CD4-positive, alpha-beta T cell (primary cell): Measurements from ENCODE around the gene DAAM1. TPM values are rescaled to one million over a fixed set of nuclear protein-coding genes. Genes with fewer than 3 reads are reported as not detected.

ENCODE experiments used
- ATAC-seq: fragments of 200-7000 bp; cut with Tn5 transposase; one replicate; pipeline ENCODE4 v1.10.0; 2022; ENCODE audit warnings: mild to moderate bottlenecking; ENCODE audit not compliant: poor library complexity
- CTCF ChIA-PET: fragments of 350-600 bp; sonication (Branson Sonifier 250); formaldehyde crosslinking; loops from one replicate; lab custom pipeline; 2021; ENCODE audit warnings: antibody characterized with exemption, inconsistent platforms; lab: Charles Lee
- POLR2A ChIA-PET: fragments of 350-600 bp; sonication (Branson Sonifier 250); formaldehyde crosslinking; loops from one replicate; lab custom pipeline; 2021; ENCODE audit warnings: antibody characterized with exemption, inconsistent platforms; lab: Charles Lee
- DNase-seq, 14 experiments: peaks; one replicate each; pipeline ENCODE4 v3.0.0-alpha.2; 2013 to 2020; ENCODE audit warnings: mixed read lengths in 2 of 14
- H3K27ac ChIP-seq, 2 donors: one replicate each; pipeline versions ENCODE4 v1.5.1 to v1.7.0; 2013; ENCODE audit warnings: low read length in 2 of 2, low read depth in 1 of 2, mild to moderate bottlenecking in 1 of 2
- H3K27me3 ChIP-seq, 2 experiments: 1 replicate in 1 of 2; 2 replicates in 1 of 2; pipeline versions ENCODE4 v1.6.1 to v1.7.0; 2013; ENCODE audit warnings: low read length in 2 of 2, control low read depth in 1 of 2, mild to moderate bottlenecking in 1 of 2, moderate library complexity in 1 of 2; ENCODE audit not compliant: insufficient read depth in 2 of 2, control insufficient read depth in 1 of 2
- H3K36me3 ChIP-seq: one replicate; pipeline ENCODE4 v1.6.1; 2013; ENCODE audit warnings: low read length, control low read depth; ENCODE audit not compliant: insufficient read depth
- H3K4me1 ChIP-seq: one replicate; pipeline ENCODE4 v1.6.1; 2013; ENCODE audit warnings: low read length, control low read depth; ENCODE audit not compliant: insufficient read depth
- H3K4me3 ChIP-seq: one replicate; pipeline ENCODE4 v1.5.1; 2013; ENCODE audit warnings: mild to moderate bottlenecking, low read length, moderate library complexity
- H3K9me3 ChIP-seq, 2 experiments: 1 replicate in 1 of 2; 2 replicates in 1 of 2; pipeline versions ENCODE4 v1.6.1 to v1.7.0; 2013; ENCODE audit warnings: low read length in 2 of 2, mild to moderate bottlenecking in 2 of 2, control low read depth in 1 of 2, moderate library complexity in 1 of 2; ENCODE audit not compliant: control insufficient read depth in 1 of 2, insufficient read depth in 1 of 2
- H3K27ac Mint-ChIP-seq: one replicate; pipeline ENCODE4 v1.8.0; 2020; ENCODE audit warnings: mixed read lengths
- H3K27me3 Mint-ChIP-seq: one replicate; pipeline ENCODE4 v1.8.0; 2021; ENCODE audit warnings: mixed read lengths
- H3K36me3 Mint-ChIP-seq: one replicate; pipeline ENCODE4 v1.8.0; 2021; ENCODE audit warnings: low read depth, mixed read lengths
- H3K4me1 Mint-ChIP-seq: one replicate; pipeline ENCODE4 v1.8.0; 2021; ENCODE audit warnings: low read depth, mixed read lengths
- H3K4me3 Mint-ChIP-seq: one replicate; pipeline ENCODE4 v1.8.0; 2020; ENCODE audit warnings: mild to moderate bottlenecking, mixed read lengths
- H3K9me3 Mint-ChIP-seq: one replicate; pipeline ENCODE4 v1.8.0; 2020; ENCODE audit warnings: mixed read lengths
- intact Hi-C, 2 experiments: fragments of 100-400 bp; cut with DNase I in 1 of 2; cut with micrococcal nuclease in 1 of 2; formaldehyde crosslinking; loops; one replicate each; pipeline versions ENCODE4 v1.15.1 to v1.9.0; 2023 to 2025; cut with DNase I, micrococcal nuclease
- total RNA-seq, 174 experiments: library from RNA in 2 of 174; stranded (reverse) in 2 of 174; gene quantifications; one replicate each; pipeline ENCODE4 v1.2.3 and lab custom pipeline; 2021 to 2026
- TF ChIP-seq, protein P1 (sequence below): fragments of 200-600 bp; IDR thresholded peaks from one replicate; pipeline ENCODE4 v1.8.0; 2022; ENCODE audit warnings: antibody characterized with exemption, mild to moderate bottlenecking

DAAM1 gene
- total RNA-seq, 2 experiments from 2014 or later, result 7.4 to 8.8 TPM

DNA sequence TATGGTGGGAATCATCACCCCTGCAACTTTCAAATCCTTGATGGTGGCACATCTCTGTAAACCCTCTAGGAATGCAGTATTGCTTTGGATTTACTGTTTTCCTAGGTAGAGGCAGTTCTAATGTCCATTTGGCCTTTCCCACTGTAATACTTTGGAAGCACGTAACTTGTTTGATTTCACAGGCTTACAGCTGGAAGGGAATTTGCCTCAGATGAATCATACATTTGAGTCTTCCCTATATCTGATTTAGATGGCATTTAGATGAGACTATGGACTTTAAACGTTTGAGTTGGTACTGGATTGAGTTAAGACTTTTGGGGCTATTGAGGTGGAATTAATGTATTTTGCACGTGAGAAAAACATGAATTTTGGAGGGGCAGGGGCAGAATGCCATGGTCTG, 35.9 kb downstream of the DAAM1 start:
- intact Hi-C loops, result no loop called here
- ChIA-PET POLR2A (no interaction called here), CTCF (no interaction called here)
- Mint-ChIP-seq H3K27ac (no peak overlapping the region), H3K27me3 (no peaks in the 10 kb centered on the region), H3K9me3 (no peaks in the 10 kb centered on the region), H3K36me3 (no peaks in the 10 kb centered on the region), H3K4me1 (peaks cover 16% of the 10 kb centered on the region), H3K4me3 (no peak overlapping the region)
- H3K27ac ChIP-seq, result no peak overlapping the region
- no peaks in the 10 kb centered on the region for H3K36me3 ChIP-seq
- ATAC-seq (no peak), DNase-seq (no peak)
- H3K9me3 ChIP-seq, result no peaks in the 10 kb centered on the region
- H3K4me1 ChIP-seq, result no peaks in the 10 kb centered on the region
- no peaks in the 10 kb centered on the region for H3K27me3 ChIP-seq
- H3K4me3 ChIP-seq, result no peak overlapping the region
- TF ChIP-seq, protein P1, sequence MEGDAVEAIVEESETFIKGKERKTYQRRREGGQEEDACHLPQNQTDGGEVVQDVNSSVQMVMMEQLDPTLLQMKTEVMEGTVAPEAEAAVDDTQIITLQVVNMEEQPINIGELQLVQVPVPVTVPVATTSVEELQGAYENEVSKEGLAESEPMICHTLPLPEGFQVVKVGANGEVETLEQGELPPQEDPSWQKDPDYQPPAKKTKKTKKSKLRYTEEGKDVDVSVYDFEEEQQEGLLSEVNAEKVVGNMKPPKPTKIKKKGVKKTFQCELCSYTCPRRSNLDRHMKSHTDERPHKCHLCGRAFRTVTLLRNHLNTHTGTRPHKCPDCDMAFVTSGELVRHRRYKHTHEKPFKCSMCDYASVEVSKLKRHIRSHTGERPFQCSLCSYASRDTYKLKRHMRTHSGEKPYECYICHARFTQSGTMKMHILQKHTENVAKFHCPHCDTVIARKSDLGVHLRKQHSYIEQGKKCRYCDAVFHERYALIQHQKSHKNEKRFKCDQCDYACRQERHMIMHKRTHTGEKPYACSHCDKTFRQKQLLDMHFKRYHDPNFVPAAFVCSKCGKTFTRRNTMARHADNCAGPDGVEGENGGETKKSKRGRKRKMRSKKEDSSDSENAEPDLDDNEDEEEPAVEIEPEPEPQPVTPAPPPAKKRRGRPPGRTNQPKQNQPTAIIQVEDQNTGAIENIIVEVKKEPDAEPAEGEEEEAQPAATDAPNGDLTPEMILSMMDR, result no peak

GRCh38 chr14:59225281-59225680, 36.8 kb downstream of the DAAM1 start:
- Mint-ChIP-seq H3K27ac (no peak overlapping the region), H3K36me3 (no peaks in the 10 kb centered on the region), H3K4me3 (no peak overlapping the region), H3K9me3 (no peaks in the 10 kb centered on the region), H3K4me1 (peaks cover 25% of the 10 kb centered on the region), H3K27me3 (no peaks in the 10 kb centered on the region)
- TF ChIP-seq, protein P1, result no peak
- no peak overlapping the region for H3K27ac ChIP-seq
- H3K36me3 ChIP-seq, result no peaks in the 10 kb centered on the region
- ChIA-PET CTCF (no interaction called here), POLR2A (no interaction called here)
- no peaks in the 10 kb centered on the region for H3K27me3 ChIP-seq
- ATAC-seq (no peak), DNase-seq (no peak)
- H3K4me1 ChIP-seq, result peaks cover 8% of the 10 kb centered on the region
- no peaks in the 10 kb centered on the region for H3K9me3 ChIP-seq
- no peak overlapping the region for H3K4me3 ChIP-seq
- intact Hi-C loops, result no loop called here

- Histone ChIP-seq H3K36me3 (no peaks in the 10 kb centered on the region), H3K4me3 (no peak overlapping the region), H3K9me3 (no peaks in the 10 kb centered on the region), H3K4me1 (peaks cover 8% of the 10 kb centered on the region), H3K27me3 (no peaks in the 10 kb centered on the region), H3K27ac (no peak overlapping the region)
- CTCF ChIA-PET, result no interaction called here
- H3K36me3 Mint-ChIP-seq, result no peaks in the 10 kb centered on the region
- no peak for ATAC-seq
- no peak overlapping the region for H3K27ac Mint-ChIP-seq
- TF ChIP-seq, protein P1, result no peak
- DNase-seq, result no peak
- H3K27me3 Mint-ChIP-seq, result no peaks in the 10 kb centered on the region
- H3K4me1 Mint-ChIP-seq, result peaks cover 34% of the 10 kb centered on the region
- no peaks in the 10 kb centered on the region for H3K9me3 Mint-ChIP-seq
- no peak overlapping the region for H3K4me3 Mint-ChIP-seq
- intact Hi-C loops, result no loop called here
- POLR2A ChIA-PET, result no interaction called here
Measured at GRCh38 chr14:59228421-59228820, 40.0 kb downstream of the DAAM1 start.
